ENCODE measurements around the gene ATMIN. TPM values are rescaled to one million over a fixed set of nuclear protein-coding genes. Genes with fewer than 3 reads are reported as not detected.

ATMIN gene
- total RNA-seq, 1 experiment from 2014 or later, result 54.5 TPM

DNA sequence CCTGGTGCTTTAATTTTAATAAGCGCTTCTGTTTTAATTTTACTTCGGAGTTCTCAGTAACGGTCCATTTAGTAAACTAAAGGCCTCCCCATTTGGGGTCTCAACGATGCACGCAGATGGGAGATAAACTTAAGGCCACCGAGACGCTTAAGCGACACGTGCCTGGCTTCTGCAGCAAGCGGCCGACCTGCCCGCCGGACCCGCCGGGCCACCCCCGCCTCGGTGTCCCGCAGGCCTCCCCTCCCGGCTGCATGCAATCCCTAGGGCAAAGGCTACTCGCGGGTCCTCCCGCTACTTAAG is 60.0 kb downstream of the ATMIN start:
- H3K27me3 ChIP-seq (replicated peaks; ENCODE audit: control insufficient read depth, insufficient read depth, low read length), result no peaks in the 10 kb centered on the region
- no peaks in the 10 kb centered on the region for H3K9me3 ChIP-seq
- peaks cover 11% of the 10 kb centered on the region for H3K36me3 Mint-ChIP-seq (ENCODE audit: insufficient read depth, unreplicated experiment)
- POLR2A ChIA-PET, result interaction anchor here (1.8 kb wide), 1 partner anchor 19 kb away, joined by 6 read pairs; the partner anchor contains the start of gene C16orf46
- no peaks in the 10 kb centered on the region for H3K36me3 ChIP-seq (ENCODE audit: control insufficient read depth, insufficient read depth, low read length)
- CTCF ChIA-PET, result no interaction called here
- peak overlapping the region; percentile 73 for H3K4me3 Mint-ChIP-seq (ENCODE audit: unreplicated experiment)
- H3K27me3 Mint-ChIP-seq (ENCODE audit: insufficient read depth, unreplicated experiment), result no peaks in the 10 kb centered on the region
- peak overlapping the region; percentile 61 for H3K27ac Mint-ChIP-seq (ENCODE audit: unreplicated experiment)
- TF ChIP-seq, protein P1, sequence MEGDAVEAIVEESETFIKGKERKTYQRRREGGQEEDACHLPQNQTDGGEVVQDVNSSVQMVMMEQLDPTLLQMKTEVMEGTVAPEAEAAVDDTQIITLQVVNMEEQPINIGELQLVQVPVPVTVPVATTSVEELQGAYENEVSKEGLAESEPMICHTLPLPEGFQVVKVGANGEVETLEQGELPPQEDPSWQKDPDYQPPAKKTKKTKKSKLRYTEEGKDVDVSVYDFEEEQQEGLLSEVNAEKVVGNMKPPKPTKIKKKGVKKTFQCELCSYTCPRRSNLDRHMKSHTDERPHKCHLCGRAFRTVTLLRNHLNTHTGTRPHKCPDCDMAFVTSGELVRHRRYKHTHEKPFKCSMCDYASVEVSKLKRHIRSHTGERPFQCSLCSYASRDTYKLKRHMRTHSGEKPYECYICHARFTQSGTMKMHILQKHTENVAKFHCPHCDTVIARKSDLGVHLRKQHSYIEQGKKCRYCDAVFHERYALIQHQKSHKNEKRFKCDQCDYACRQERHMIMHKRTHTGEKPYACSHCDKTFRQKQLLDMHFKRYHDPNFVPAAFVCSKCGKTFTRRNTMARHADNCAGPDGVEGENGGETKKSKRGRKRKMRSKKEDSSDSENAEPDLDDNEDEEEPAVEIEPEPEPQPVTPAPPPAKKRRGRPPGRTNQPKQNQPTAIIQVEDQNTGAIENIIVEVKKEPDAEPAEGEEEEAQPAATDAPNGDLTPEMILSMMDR (IDR thresholded peaks at IDR 0.05; ENCODE audit: insufficient read depth in 1 of 2, low read depth in 1 of 2, low read length in 1 of 2, severe bottlenecking in 1 of 2, unreplicated experiment in 1 of 2), result no peak
- H3K4me3 ChIP-seq (ENCODE audit: low read depth, low read length), result peak overlapping the region; percentile 97
- H3K9me3 Mint-ChIP-seq (ENCODE audit: unreplicated experiment), result no peaks in the 10 kb centered on the region
- DNase-seq, result peak in 1 of 2 experiments; percentile 74
- peaks cover 7% of the 10 kb centered on the region for H3K4me1 Mint-ChIP-seq (ENCODE audit: low read depth, unreplicated experiment)
- intact Hi-C loops (cut with micrococcal nuclease; ENCODE audit: unreplicated experiment), result loop anchor here (5.0 to 10.0 kb wide), 2 partner anchors 47 to 219 kb away; partner anchors contain the start of gene GAN
- H3K4me1 ChIP-seq, result 0 out of 2 replicates have a peak, but pooled peaks cover 3% of the 10 kb centered on the region
- BruUV-seq (replicated peaks), result no TSS peak

DNA sequence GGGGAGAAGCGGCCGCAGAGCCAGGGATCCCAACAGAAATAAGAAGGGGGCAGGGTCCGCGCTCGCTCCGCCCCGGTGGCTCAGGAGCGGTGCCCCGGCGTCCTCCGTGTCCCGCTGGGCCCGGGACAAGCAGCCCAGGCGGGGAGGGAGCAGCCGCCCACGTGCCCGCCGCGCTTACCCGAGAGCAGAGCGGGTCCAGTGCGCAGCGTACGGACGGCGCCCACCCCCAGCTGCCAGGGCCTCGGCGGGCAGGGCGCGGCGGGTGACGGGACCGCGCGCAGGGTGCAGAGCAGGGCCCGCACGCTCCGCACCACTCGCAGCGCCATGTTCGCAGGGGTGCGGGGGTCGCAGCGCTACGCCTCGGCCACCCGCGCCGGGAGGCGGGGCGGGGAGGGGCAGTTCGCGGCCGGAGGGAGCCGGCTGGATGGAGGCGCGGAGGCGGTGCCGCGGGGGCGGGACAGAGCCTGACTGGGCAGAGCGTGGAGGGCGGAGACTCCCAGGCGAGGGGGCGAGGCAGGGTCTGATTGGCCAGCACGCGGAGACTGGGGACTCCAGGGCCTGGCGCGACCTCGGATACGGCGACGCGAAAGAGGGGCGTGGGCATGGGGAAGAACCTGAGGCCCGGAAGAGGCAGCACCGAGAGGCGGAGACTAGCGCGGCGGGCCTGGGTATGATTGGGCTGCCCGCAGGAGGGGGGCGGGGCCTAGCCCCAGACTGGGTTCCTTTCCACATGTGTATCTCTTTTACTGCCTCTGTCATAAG is 60.5 kb downstream of the ATMIN start, which contains the start of gene GCSH:
Gene GCSH (minus strand): TSS at position 443 of the 762 bp plus-strand sequence. CDS start 117 bp downstream, at position 326.
- H3K4me1 Mint-ChIP-seq (ENCODE audit: low read depth, unreplicated experiment), result peaks cover 7% of the 10 kb centered on the region
- Histone ChIP-seq H3K36me3 (ENCODE audit: control insufficient read depth, insufficient read depth, low read length) (no peaks in the 10 kb centered on the region), H3K9me3 (no peaks in the 10 kb centered on the region), H3K4me3 (ENCODE audit: low read depth, low read length) (peak within 1 kb of the TSS; percentile 97), H3K4me1 (0 out of 2 replicates have a peak, but pooled peaks cover 3% of the 10 kb centered on the region), H3K27me3 (replicated peaks; ENCODE audit: control insufficient read depth, insufficient read depth, low read length) (no peaks in the 10 kb centered on the region)
- no peaks in the 10 kb centered on the region for H3K9me3 Mint-ChIP-seq (ENCODE audit: unreplicated experiment)
- H3K27ac Mint-ChIP-seq (ENCODE audit: unreplicated experiment), result peak within 1 kb of the TSS; percentile 74
- DNase-seq, result peak; percentile 100
- intact Hi-C loops (cut with micrococcal nuclease; ENCODE audit: unreplicated experiment), result loop anchor here (1.0 to 10.0 kb wide), 6 partner anchors 20 to 219 kb away; partner anchors contain the start of genes ATMIN, CENPN and GAN
- H3K27me3 Mint-ChIP-seq (ENCODE audit: insufficient read depth, unreplicated experiment), result no peaks in the 10 kb centered on the region
- TF ChIP-seq, protein P1 (IDR thresholded peaks at IDR 0.05; ENCODE audit: insufficient read depth in 1 of 2, low read depth in 1 of 2, low read length in 1 of 2, severe bottlenecking in 1 of 2, unreplicated experiment in 1 of 2), result no peak
- no TSS peak for BruUV-seq (replicated peaks)
- POLR2A ChIA-PET, result interaction anchor here (1.8 kb wide), 1 partner anchor 19 kb away, joined by 6 read pairs; the partner anchor contains the start of gene C16orf46
- H3K4me3 Mint-ChIP-seq (ENCODE audit: unreplicated experiment), result peak within 1 kb of the TSS; percentile 73
- peaks cover 7% of the 10 kb centered on the region for H3K36me3 Mint-ChIP-seq (ENCODE audit: insufficient read depth, unreplicated experiment)
- CTCF ChIA-PET, result no interaction called here

- Histone ChIP-seq H3K9me3 (no peaks in the 10 kb centered on the region), H3K36me3 (ENCODE audit: control insufficient read depth, insufficient read depth, low read length) (no peaks in the 10 kb centered on the region), H3K4me1 (0 out of 2 replicates have a peak, but pooled peaks cover 3% of the 10 kb centered on the region), H3K4me3 (ENCODE audit: low read depth, low read length) (peak overlapping the region; percentile 27), H3K27me3 (replicated peaks; ENCODE audit: control insufficient read depth, insufficient read depth, low read length) (no peaks in the 10 kb centered on the region)
- Mint-ChIP-seq H3K4me1 (ENCODE audit: low read depth, unreplicated experiment) (peaks cover 7% of the 10 kb centered on the region), H3K36me3 (ENCODE audit: insufficient read depth, unreplicated experiment) (peaks cover 7% of the 10 kb centered on the region), H3K27me3 (ENCODE audit: insufficient read depth, unreplicated experiment) (no peaks in the 10 kb centered on the region), H3K9me3 (ENCODE audit: unreplicated experiment) (no peaks in the 10 kb centered on the region), H3K27ac (ENCODE audit: unreplicated experiment) (peak overlapping the region; percentile 74), H3K4me3 (ENCODE audit: unreplicated experiment) (peak overlapping the region; percentile 73)
- ChIA-PET POLR2A (interaction anchor here (1.0 kb wide), 1 partner anchor 20 kb away, joined by 3 read pairs; the partner anchor contains the start of gene C16orf46), CTCF (interaction anchor here (0.5 kb wide), 1 partner anchor 98 kb away, joined by 8 read pairs; no protein-coding TSS in a partner anchor)
- intact Hi-C loops (cut with micrococcal nuclease; ENCODE audit: unreplicated experiment), result loop anchor here (1.0 to 10.0 kb wide), 6 partner anchors 20 to 218 kb away; partner anchors contain the start of genes ATMIN, CENPN and GAN
- TF ChIP-seq, protein P1 (IDR thresholded peaks at IDR 0.05; ENCODE audit: insufficient read depth in 1 of 2, low read depth in 1 of 2, low read length in 1 of 2, severe bottlenecking in 1 of 2, unreplicated experiment in 1 of 2), result no peak
- no TSS peak for BruUV-seq (replicated peaks)
- no peak for DNase-seq
Measured at GRCh38 chr16:81096715-81097208, 61.1 kb downstream of the ATMIN start.

Data from Caco-2 (cell line).